OCI-LY1 (cell line): Measurements from ENCODE around the gene MKRN3.
A peak's percentile ranks its signal among the peaks of the same experiment; 100 is the strongest.

Experiments
- H2AFZ ChIP-seq: fragments of 200-600 bp; sonication (generic), shearing (Covaris generic); 2 replicates; pipeline ENCODE4 v1.6.0; 2014; ENCODE audit warnings: antibody characterized with exemption, mild to moderate bottlenecking, low read length
- H3F3A ChIP-seq: fragments of 200-600 bp; sonication (generic), shearing (Covaris generic); 2 replicates; pipeline ENCODE4 v1.6.0; 2014; ENCODE audit warnings: mild to moderate bottlenecking, antibody characterized with exemption, low read length, moderate library complexity; ENCODE audit not compliant: insufficient read depth
- H3K27ac ChIP-seq: fragments of 200-600 bp; sonication (generic); 2 replicates; pipeline ENCODE4 v1.5.1; 2014; ENCODE audit warnings: low read length, mixed run types, mild to moderate bottlenecking, low read depth; ENCODE audit not compliant: poor library complexity, severe bottlenecking
- H3K27me3 ChIP-seq: fragments of 200-600 bp; sonication (generic); 2 replicates; pipeline ENCODE4 v1.6.0; 2014; ENCODE audit warnings: antibody characterized with exemption, mild to moderate bottlenecking, low read length, moderate library complexity; ENCODE audit not compliant: insufficient read depth
- H3K36me3 ChIP-seq: fragments of 200-600 bp; sonication (generic); 2 replicates; pipeline ENCODE4 v1.6.1; 2014; ENCODE audit warnings: mild to moderate bottlenecking, antibody characterized with exemption, low read length, moderate library complexity, mixed read lengths; ENCODE audit not compliant: insufficient read depth
- H3K4me1 ChIP-seq: fragments of 200-600 bp; sonication (generic); 2 replicates; pipeline ENCODE4 v1.5.1; 2014; ENCODE audit warnings: mild to moderate bottlenecking, low read length, moderate library complexity; ENCODE audit not compliant: insufficient read depth, severe bottlenecking
- H3K4me2 ChIP-seq: fragments of 200-600 bp; sonication (generic), shearing (Covaris generic); 2 replicates; pipeline ENCODE4 v1.6.1; 2014; ENCODE audit warnings: low read length
- H3K4me3 ChIP-seq: fragments of 200-600 bp; sonication (generic); 2 replicates; pipeline ENCODE4 v1.5.1; 2014; ENCODE audit warnings: low read length, low read depth, mild to moderate bottlenecking, mixed read lengths; ENCODE audit not compliant: poor library complexity, severe bottlenecking
- H3K79me2 ChIP-seq: fragments of 200-600 bp; shearing (Covaris generic); 2 replicates; pipeline ENCODE4 v1.6.1; 2016; ENCODE audit warnings: mixed run types, low read length, mixed read lengths; ENCODE audit not compliant: insufficient read depth
- H3K9ac ChIP-seq: fragments of 200-600 bp; sonication (generic), shearing (Covaris generic); 2 replicates; pipeline ENCODE4 v1.6.1; 2014; ENCODE audit warnings: mild to moderate bottlenecking, low read length, mixed read lengths
- H3K9me2 ChIP-seq: fragments of 200-600 bp; sonication (generic), shearing (Covaris generic); 2 replicates; pipeline ENCODE4 v1.6.1; 2014; ENCODE audit warnings: low read depth, mild to moderate bottlenecking, low read length, mixed read lengths
- H3K9me3 ChIP-seq: fragments of 200-600 bp; shearing (Covaris generic); 2 replicates; pipeline ENCODE4 v1.6.1; 2014; ENCODE audit warnings: low read length, mixed read lengths
- H4K20me1 ChIP-seq: fragments of 200-600 bp; sonication (generic), shearing (Covaris generic); 2 replicates; pipeline ENCODE4 v1.6.0; 2016; ENCODE audit warnings: mild to moderate bottlenecking, low read length; ENCODE audit not compliant: insufficient read depth
- EZH2 ChIP-seq: fragments of 200-600 bp; sonication (generic), shearing (Covaris generic); IDR thresholded peaks from 2 replicates; pipeline ENCODE4 v1.8.0; 2017; ENCODE audit warnings: borderline replicate concordance, mixed run types, mild to moderate bottlenecking, antibody characterized with exemption, low read length, moderate library complexity, mixed read lengths
- TF ChIP-seq, protein P1 (sequence below): fragments of 200-600 bp; sonication (generic), shearing (Covaris generic); IDR thresholded peaks from 2 replicates; pipeline ENCODE4 v1.5.1; 2017; ENCODE audit warnings: mild to moderate bottlenecking, antibody characterized with exemption, low read length, moderate library complexity, mixed read lengths

The MKRN3 gene

DNA sequence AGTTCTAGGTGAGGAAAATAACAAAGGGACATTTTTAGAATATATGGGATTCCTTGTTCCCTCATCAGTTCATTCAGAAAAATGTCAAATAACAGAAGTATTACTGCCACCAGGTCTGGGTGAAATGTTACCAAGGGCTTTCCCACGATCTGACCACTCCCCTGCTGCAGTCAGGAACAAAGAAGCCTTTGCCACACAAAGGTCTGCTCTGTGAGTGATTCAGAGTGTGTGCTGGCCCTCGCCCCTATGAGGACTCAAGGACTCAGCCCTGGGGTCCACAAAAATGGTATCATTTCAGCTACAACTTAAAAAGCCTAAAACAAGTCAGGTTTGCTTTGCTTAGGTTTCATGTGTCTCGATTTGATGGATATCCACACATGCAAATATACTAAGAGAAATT is 5.0 kb downstream of the MKRN3 start:
- Histone ChIP-seq H3K36me3 (no peaks in the 10 kb centered on the region), H4K20me1 (no peaks in the 10 kb centered on the region), H3K4me3 (no peak overlapping the region), H3K9me2 (no peaks in the 10 kb centered on the region), H3K4me2 (no peak overlapping the region), H3K9me3 (no peaks in the 10 kb centered on the region), H3K9ac (no peak overlapping the region), H3K4me1 (no peaks in the 10 kb centered on the region), H3K27me3 (no peaks in the 10 kb centered on the region), H3F3A (no peaks in the 10 kb centered on the region), H3K79me2 (no peaks in the 10 kb centered on the region), H3K27ac (no peak overlapping the region), H2AFZ (no peak overlapping the region)
- no peak for TF ChIP-seq EZH2
- TF ChIP-seq, protein P1, sequence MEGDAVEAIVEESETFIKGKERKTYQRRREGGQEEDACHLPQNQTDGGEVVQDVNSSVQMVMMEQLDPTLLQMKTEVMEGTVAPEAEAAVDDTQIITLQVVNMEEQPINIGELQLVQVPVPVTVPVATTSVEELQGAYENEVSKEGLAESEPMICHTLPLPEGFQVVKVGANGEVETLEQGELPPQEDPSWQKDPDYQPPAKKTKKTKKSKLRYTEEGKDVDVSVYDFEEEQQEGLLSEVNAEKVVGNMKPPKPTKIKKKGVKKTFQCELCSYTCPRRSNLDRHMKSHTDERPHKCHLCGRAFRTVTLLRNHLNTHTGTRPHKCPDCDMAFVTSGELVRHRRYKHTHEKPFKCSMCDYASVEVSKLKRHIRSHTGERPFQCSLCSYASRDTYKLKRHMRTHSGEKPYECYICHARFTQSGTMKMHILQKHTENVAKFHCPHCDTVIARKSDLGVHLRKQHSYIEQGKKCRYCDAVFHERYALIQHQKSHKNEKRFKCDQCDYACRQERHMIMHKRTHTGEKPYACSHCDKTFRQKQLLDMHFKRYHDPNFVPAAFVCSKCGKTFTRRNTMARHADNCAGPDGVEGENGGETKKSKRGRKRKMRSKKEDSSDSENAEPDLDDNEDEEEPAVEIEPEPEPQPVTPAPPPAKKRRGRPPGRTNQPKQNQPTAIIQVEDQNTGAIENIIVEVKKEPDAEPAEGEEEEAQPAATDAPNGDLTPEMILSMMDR: no peak

DNA sequence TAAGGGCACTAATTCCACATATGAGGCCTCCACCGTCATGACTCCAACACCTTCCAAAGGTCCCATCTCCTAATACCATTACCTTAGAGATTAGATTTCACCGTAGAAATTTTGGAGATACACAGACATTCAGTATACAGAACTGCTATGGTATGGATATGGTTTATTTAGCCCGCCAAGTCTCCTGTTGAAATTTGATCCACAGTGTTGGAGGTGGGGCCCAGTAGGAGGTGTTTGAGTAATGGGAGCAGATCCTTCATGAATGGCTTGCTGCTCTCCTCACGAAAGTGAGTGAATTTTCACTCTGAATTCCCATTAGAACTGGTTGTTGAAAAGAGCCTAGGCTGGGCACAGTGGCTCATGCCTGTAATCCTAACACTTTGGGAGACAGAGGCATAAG is 7.4 kb downstream of the MKRN3 start:
- Histone ChIP-seq H3K36me3 (no peaks in the 10 kb centered on the region), H3K79me2 (no peaks in the 10 kb centered on the region), H3K4me3 (no peak overlapping the region)

DNA sequence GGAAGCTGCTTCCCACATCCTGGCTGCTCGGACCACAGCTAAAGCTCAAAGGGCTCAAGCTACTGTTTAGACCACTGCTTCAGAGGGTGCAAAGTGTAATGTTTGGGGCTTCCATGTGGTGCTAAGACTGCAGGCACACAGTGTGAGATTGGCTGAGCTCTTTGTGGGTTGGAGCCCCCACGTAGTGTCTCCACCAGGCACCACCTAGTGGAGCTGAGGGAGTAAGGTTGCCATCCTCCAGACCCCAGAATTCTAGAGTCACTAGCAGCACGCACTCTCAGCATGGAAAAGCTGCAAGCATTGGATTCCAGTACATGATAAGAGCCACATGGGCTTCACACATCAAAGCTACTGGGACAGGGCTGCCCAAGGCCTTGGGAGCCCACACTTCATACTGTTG is 9.3 kb downstream of the MKRN3 start:
- TF ChIP-seq, protein P1: 0 out of 2 replicates have a peak, but pooled peaks have one; percentile 8
- TF ChIP-seq EZH2: no peak
- no peak overlapping the region for H2AFZ ChIP-seq
- no peak overlapping the region for H3K27ac ChIP-seq

More for the DNA sequence above, 7.4 kb downstream of the MKRN3 start:
- TF ChIP-seq, protein P1: no peak
- no peak for TF ChIP-seq EZH2
- no peaks in the 10 kb centered on the region for H3F3A ChIP-seq
- no peaks in the 10 kb centered on the region for H3K9me3 ChIP-seq
- no peaks in the 10 kb centered on the region for H3K4me1 ChIP-seq
- no peak overlapping the region for H3K4me2 ChIP-seq
- no peaks in the 10 kb centered on the region for H4K20me1 ChIP-seq
- no peaks in the 10 kb centered on the region for H3K9me2 ChIP-seq
- no peaks in the 10 kb centered on the region for H3K27me3 ChIP-seq
- H2AFZ ChIP-seq: no peak overlapping the region
- H3K9ac ChIP-seq: no peak overlapping the region
- no peak overlapping the region for H3K27ac ChIP-seq

More for the DNA sequence above, 9.3 kb downstream of the MKRN3 start:
- H3K4me2 ChIP-seq: no peak overlapping the region
- H3K9me2 ChIP-seq: no peaks in the 10 kb centered on the region
- no peaks in the 10 kb centered on the region for H3F3A ChIP-seq
- H3K4me3 ChIP-seq: no peak overlapping the region
- no peaks in the 10 kb centered on the region for H4K20me1 ChIP-seq
- no peaks in the 10 kb centered on the region for H3K27me3 ChIP-seq
- no peaks in the 10 kb centered on the region for H3K4me1 ChIP-seq
- no peaks in the 10 kb centered on the region for H3K9me3 ChIP-seq
- H3K9ac ChIP-seq: no peak overlapping the region
- no peaks in the 10 kb centered on the region for H3K36me3 ChIP-seq
- H3K79me2 ChIP-seq: no peaks in the 10 kb centered on the region
